DND-41 (cell line): ENCODE results near the gene TBC1D22A.

Experiments
- CTCF ChIP-seq: IDR thresholded peaks from 2 replicates; pipeline ENCODE4 v1.5.1; 2012; ENCODE audit warnings: borderline replicate concordance, low read length, moderate library complexity, mild to moderate bottlenecking; ENCODE audit not compliant: poor library complexity, severe bottlenecking; ENCODE audit errors: extremely low read depth
- EZH2 ChIP-seq: IDR thresholded peaks from 3 replicates; pipeline ENCODE4 v1.6.1; 2012; ENCODE audit warnings: borderline replicate concordance, low read depth, mild to moderate bottlenecking, moderate library complexity, low read length, inconsistent platforms; ENCODE audit not compliant: severe bottlenecking

GRCh38 chr22:46788441-46789172, 26.2 kb downstream of the TBC1D22A start:
- TF ChIP-seq CTCF = no peak
- TF ChIP-seq EZH2 = no peak
